OCI-LY7 (cell line): Measurements from ENCODE around the gene SH3PXD2A. TPM values are rescaled to one million over a fixed set of nuclear protein-coding genes. Genes with fewer than 3 reads are reported as not detected.
A peak's percentile ranks its signal among the peaks of the same experiment; 100 is the strongest.

Experiments used
- BruUV-seq: library from RNA; stranded (reverse); fragments of 400-500 nt; replicated peaks from 2 replicates; lab custom pipeline; 2021; lab: Mats Ljungman, UMichigan
- CTCF ChIA-PET: fragments of 300-600 bp; sonication (Branson Sonifier 250); formaldehyde crosslinking; loops from one replicate; lab custom pipeline; 2022; ENCODE audit warnings: antibody characterized with exemption; ENCODE audit not compliant: unreplicated experiment; lab: Charles Lee
- POLR2A ChIA-PET: fragments of 300-600 bp; sonication (Branson Sonifier 250); formaldehyde crosslinking; loops from one replicate; lab custom pipeline; 2022; ENCODE audit warnings: antibody characterized with exemption; lab: Charles Lee
- DNase-seq: peaks from one replicate; pipeline ENCODE4 v3.0.0-alpha.2; 2015; ENCODE audit warnings: low spot score
- H2AFZ ChIP-seq: fragments of 200-600 bp; sonication (generic), shearing (Covaris generic); 2 replicates; pipeline ENCODE4 v1.6.1; 2014; ENCODE audit warnings: mild to moderate bottlenecking, antibody characterized with exemption, low read length, moderate library complexity
- H3K27ac ChIP-seq: fragments of 200-600 bp; sonication (generic); 2 replicates; pipeline ENCODE4 v1.5.1; 2014; ENCODE audit warnings: mixed run types, low read depth, mild to moderate bottlenecking, moderate library complexity, low read length, inconsistent platforms; ENCODE audit not compliant: poor library complexity, severe bottlenecking
- H3K36me3 ChIP-seq: fragments of 200-600 bp; sonication (generic); 2 replicates; pipeline ENCODE4 v1.6.1; 2014; ENCODE audit warnings: mild to moderate bottlenecking, antibody characterized with exemption, low read length, moderate library complexity, mixed read lengths; ENCODE audit not compliant: insufficient read depth
- H3K4me1 ChIP-seq: fragments of 200-600 bp; sonication (generic); 2 replicates; pipeline ENCODE4 v1.5.1; 2014; ENCODE audit warnings: mild to moderate bottlenecking, low read length; ENCODE audit not compliant: insufficient read depth, poor library complexity, severe bottlenecking
- H3K4me2 ChIP-seq: fragments of 200-600 bp; sonication (generic); 2 replicates; pipeline ENCODE4 v1.6.1; 2014; ENCODE audit warnings: mild to moderate bottlenecking, low read length
- H3K4me3 ChIP-seq: fragments of 200-600 bp; sonication (generic); 2 replicates; pipeline ENCODE4 v1.5.1; 2014; ENCODE audit warnings: mild to moderate bottlenecking, low read depth, low read length; ENCODE audit not compliant: poor library complexity, severe bottlenecking
- H3K79me2 ChIP-seq: fragments of 200-600 bp; sonication (generic); 2 replicates; pipeline ENCODE4 v1.6.1; 2016; ENCODE audit warnings: low read depth, mild to moderate bottlenecking, low read length, moderate library complexity, mixed read lengths; ENCODE audit not compliant: insufficient read depth
- H3K9me2 ChIP-seq: fragments of 200-600 bp; sonication (generic); 2 replicates; pipeline ENCODE4 v1.6.1; 2016; ENCODE audit warnings: mild to moderate bottlenecking, low read length, mixed read lengths; ENCODE audit not compliant: insufficient read depth
- H3K9me3 ChIP-seq: fragments of 200-600 bp; sonication (generic); 2 replicates; pipeline ENCODE4 v1.6.1; 2014; ENCODE audit warnings: mild to moderate bottlenecking, mixed run types, low read length, mixed read lengths
- H4K20me1 ChIP-seq: fragments of 200-600 bp; sonication (generic); 2 replicates; pipeline ENCODE4 v1.6.1; 2014; ENCODE audit warnings: mild to moderate bottlenecking, antibody characterized with exemption, low read length, moderate library complexity, mixed read lengths; ENCODE audit not compliant: insufficient read depth
- CTCF ChIP-seq: fragments of 200-600 bp; sonication (generic); conservative IDR thresholded peaks from 2 replicates; pipeline ENCODE4 v1.5.1; 2014; ENCODE audit warnings: mild to moderate bottlenecking, antibody characterized with exemption, low read length, moderate library complexity, mixed read lengths
- EZH2phosphoT487 ChIP-seq: fragments of 200-600 bp; sonication (generic); IDR thresholded peaks from 2 replicates; pipeline ENCODE4 v1.6.1; 2018; ENCODE audit warnings: low read depth, borderline replicate concordance, mild to moderate bottlenecking, mixed run types, antibody characterized with exemption, low read length, moderate library complexity, mixed read lengths
- intact Hi-C: fragments of 100-400 bp; cut with micrococcal nuclease; formaldehyde crosslinking; loops from one replicate; pipeline ENCODE4 v1.10.0; 2022; ENCODE audit not compliant: unreplicated experiment
- total RNA-seq, 2 experiments: library from RNA; depleted of rRNA in 1 of 2; stranded (reverse); fragments of >200 nt in 1 of 2; shearing (Covaris generic) in 1 of 2; gene quantifications; 2 replicates each; pipeline ENCODE4 v1.2.3, GENCODE V29; 2014 to 2022

SH3PXD2A gene
- total RNA-seq, 2 experiments from 2014 or later, result 0.85 to 5.9 TPM

GRCh38 chr10:103697787-103698186, 157.6 kb downstream of the SH3PXD2A start:
- ChIA-PET POLR2A (interaction anchor here (1.0 kb wide), 1 partner anchor 7 kb away, joined by 3 read pairs; no protein-coding TSS in a partner anchor), CTCF (no interaction called here)
- Histone ChIP-seq H2AFZ (no peak overlapping the region), H3K4me1 (peaks cover 35% of the 10 kb centered on the region), H4K20me1 (no peaks in the 10 kb centered on the region), H3K4me2 (no peak overlapping the region), H3K79me2 (no peaks in the 10 kb centered on the region), H3K27ac (no peak overlapping the region), H3K4me3 (no peak overlapping the region), H3K9me3 (no peaks in the 10 kb centered on the region), H3K36me3 (no peaks in the 10 kb centered on the region), H3K9me2 (no peaks in the 10 kb centered on the region)
- intact Hi-C loops, result no loop called here
- TF ChIP-seq CTCF (no peak), EZH2phosphoT487 (no peak)
- no TSS peak for BruUV-seq
- DNase-seq, result no peak

- Histone ChIP-seq H4K20me1 (no peaks in the 10 kb centered on the region), H3K79me2 (no peaks in the 10 kb centered on the region), H3K4me3 (no peak overlapping the region), H3K9me2 (no peaks in the 10 kb centered on the region), H3K9me3 (no peaks in the 10 kb centered on the region), H2AFZ (peak overlapping the region; percentile 92), H3K4me1 (peaks cover 47% of the 10 kb centered on the region), H3K4me2 (peak overlapping the region; percentile 25), H3K27ac (no peak overlapping the region), H3K36me3 (no peaks in the 10 kb centered on the region)
- DNase-seq, result peak; percentile 51
- TF ChIP-seq EZH2phosphoT487, result no peak
- peak; percentile 67 for TF ChIP-seq CTCF
- intact Hi-C loops, result no loop called here
- ChIA-PET POLR2A (interaction anchor here (1.0 to 2.7 kb wide), 2 partner anchors 9 to 10 kb away, joined by 3 to 7 read pairs; no protein-coding TSS in a partner anchor), CTCF (interaction anchor here (0.6 to 1.1 kb wide), 2 partner anchors 18 to 424 kb away, joined by 3 to 4 read pairs; no protein-coding TSS in a partner anchor)
- BruUV-seq, result no TSS peak
These were observed 158.8 kb downstream of the SH3PXD2A start for GRCh38 chr10:103696411-103697145.

- no peaks in the 10 kb centered on the region for H3K36me3 ChIP-seq
- DNase-seq, result no peak
- no peaks in the 10 kb centered on the region for H3K9me3 ChIP-seq
- ChIA-PET POLR2A (interaction anchor here (2.7 kb wide), 1 partner anchor 9 kb away, joined by 7 read pairs; no protein-coding TSS in a partner anchor), CTCF (no interaction called here)
- H4K20me1 ChIP-seq, result no peaks in the 10 kb centered on the region
- intact Hi-C loops, result no loop called here
- no TSS peak for BruUV-seq
- H3K27ac ChIP-seq, result no peak overlapping the region
- H3K4me2 ChIP-seq, result peak overlapping the region; percentile 25
- H3K4me1 ChIP-seq, result peaks cover 51% of the 10 kb centered on the region
- TF ChIP-seq EZH2phosphoT487, result no peak
- TF ChIP-seq CTCF, result no peak
- H2AFZ ChIP-seq, result peak overlapping the region; percentile 92
- no peaks in the 10 kb centered on the region for H3K9me2 ChIP-seq
- no peaks in the 10 kb centered on the region for H3K79me2 ChIP-seq
- H3K4me3 ChIP-seq, result no peak overlapping the region
These were observed 159.3 kb downstream of the SH3PXD2A start for GRCh38 chr10:103696094-103696410.
